Fibroblast of lung (primary cell): ENCODE measurements around the gene PRCC.

ENCODE experiments used
- EZH2 ChIP-seq: IDR thresholded peaks from 2 replicates; pipeline ENCODE4 v1.5.1; 2012; ENCODE audit warnings: low read length, control low read depth, mild to moderate bottlenecking; ENCODE audit errors: missing control alignments
- TF ChIP-seq, protein P1 (sequence below), 2 donors: IDR thresholded peaks in 1 of 2; conservative IDR thresholded peaks in 1 of 2; 1 replicate in 1 of 2; 2 replicates in 1 of 2; pipeline ENCODE4 v1.5.1; 2011 to 2012; ENCODE audit warnings: low read length in 2 of 2, control low read depth in 1 of 2, inconsistent platforms in 1 of 2, low read depth in 1 of 2, mild to moderate bottlenecking in 1 of 2

GRCh38 chr1:156845055-156845952 is 78.0 kb downstream of the PRCC start:
- TF ChIP-seq EZH2 = no peak
- TF ChIP-seq, protein P1, sequence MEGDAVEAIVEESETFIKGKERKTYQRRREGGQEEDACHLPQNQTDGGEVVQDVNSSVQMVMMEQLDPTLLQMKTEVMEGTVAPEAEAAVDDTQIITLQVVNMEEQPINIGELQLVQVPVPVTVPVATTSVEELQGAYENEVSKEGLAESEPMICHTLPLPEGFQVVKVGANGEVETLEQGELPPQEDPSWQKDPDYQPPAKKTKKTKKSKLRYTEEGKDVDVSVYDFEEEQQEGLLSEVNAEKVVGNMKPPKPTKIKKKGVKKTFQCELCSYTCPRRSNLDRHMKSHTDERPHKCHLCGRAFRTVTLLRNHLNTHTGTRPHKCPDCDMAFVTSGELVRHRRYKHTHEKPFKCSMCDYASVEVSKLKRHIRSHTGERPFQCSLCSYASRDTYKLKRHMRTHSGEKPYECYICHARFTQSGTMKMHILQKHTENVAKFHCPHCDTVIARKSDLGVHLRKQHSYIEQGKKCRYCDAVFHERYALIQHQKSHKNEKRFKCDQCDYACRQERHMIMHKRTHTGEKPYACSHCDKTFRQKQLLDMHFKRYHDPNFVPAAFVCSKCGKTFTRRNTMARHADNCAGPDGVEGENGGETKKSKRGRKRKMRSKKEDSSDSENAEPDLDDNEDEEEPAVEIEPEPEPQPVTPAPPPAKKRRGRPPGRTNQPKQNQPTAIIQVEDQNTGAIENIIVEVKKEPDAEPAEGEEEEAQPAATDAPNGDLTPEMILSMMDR (conservative IDR thresholded peaks at IDR 0.05 in 1 of 2, IDR thresholded peaks at IDR 0.05 in 1 of 2; ENCODE audit: low read depth in 1 of 2, low read length in 2 of 2) = peak in 1 of 2 donors; percentile 2
